NCI-H2196 treated with DMSO at 0.1 percent for 48 hours (cell line): ENCODE measurements around the gene DNM3.

Experiments used
- DNase-seq: peaks from one replicate; lab custom pipeline; 2025; ENCODE audit not compliant: unreplicated experiment; lab: John Stamatoyannopoulos, UW

Gene DNM3

DNA sequence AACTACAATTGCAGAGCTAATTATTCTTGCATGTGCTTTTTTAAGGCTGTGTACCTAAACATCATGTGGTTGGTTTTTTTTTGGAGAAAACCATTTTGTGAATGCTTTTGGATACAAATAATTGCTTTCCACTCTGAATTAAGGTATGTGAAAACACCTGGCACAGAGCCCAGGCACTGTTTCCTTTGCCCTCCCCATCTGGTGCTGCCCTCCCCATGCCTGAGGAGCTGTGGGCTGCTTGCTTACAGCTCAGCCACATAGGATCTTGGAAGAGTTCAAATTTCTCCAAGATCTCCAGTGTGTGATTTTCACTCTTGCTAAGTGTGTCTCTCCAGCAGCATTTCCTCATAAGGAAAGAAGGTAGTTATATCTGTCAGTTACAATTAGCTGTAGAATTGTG is 27.8 kb downstream of the DNM3 start:
- no peak for DNase-seq

DNA sequence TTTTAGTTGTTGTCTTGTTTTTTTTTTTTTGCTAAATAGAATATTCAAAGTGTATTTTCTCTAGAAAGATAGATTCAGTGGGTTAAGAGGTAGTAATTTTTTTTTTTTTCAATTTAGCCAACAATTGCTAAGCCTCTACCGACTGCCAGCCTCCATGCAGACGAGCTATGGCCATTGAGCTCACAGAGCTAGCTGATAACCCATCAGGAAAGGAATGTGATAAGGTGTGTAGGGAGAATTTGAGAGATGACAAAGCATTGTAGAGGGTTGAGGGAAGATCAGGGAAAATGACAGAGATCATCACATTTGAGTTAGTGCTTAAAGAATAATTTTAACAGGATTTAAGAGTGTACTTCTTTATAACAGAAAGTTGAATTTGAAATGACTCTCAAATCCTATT is 30.6 kb downstream of the DNM3 start:
- no peak for DNase-seq

DNA sequence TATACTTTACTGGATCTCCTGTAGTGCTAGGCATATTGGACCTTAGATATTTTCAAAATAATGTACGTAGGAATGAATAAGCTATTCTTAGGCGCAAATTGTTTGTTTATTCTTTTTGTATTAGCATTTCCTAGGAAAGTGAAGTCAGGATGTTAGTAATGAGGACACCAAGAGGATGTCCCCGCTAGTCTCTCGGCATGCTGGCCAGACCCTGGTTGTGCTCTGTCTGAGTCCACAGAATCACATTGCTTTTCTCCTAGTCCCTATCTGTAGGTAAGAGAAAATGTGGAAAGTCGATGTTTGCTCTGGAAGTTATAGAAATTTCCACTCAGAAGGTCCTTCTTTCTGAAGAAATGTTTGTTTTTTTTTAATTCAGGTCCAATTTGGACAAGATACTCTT is 31.1 kb downstream of the DNM3 start:
- no peak for DNase-seq

DNA sequence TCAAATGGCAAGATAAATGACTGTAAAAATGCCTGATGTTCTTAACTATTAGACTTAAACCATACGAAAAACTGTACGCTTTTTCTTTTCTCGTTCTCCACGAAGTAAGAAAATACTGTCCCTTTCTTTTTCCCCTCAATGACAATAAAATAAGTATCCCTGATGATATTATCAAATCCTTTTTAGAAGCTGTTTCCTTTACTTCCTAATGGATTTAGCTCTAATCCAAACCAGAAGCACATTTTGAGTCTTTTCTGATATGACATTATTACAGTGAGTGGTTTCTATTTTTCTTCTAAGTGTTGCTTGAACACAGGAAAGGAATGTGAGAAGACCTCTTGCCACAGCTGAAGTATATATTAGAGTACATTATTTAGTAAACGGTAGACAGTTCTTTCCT is 32.4 kb downstream of the DNM3 start:
- DNase-seq, result no peak

DNA sequence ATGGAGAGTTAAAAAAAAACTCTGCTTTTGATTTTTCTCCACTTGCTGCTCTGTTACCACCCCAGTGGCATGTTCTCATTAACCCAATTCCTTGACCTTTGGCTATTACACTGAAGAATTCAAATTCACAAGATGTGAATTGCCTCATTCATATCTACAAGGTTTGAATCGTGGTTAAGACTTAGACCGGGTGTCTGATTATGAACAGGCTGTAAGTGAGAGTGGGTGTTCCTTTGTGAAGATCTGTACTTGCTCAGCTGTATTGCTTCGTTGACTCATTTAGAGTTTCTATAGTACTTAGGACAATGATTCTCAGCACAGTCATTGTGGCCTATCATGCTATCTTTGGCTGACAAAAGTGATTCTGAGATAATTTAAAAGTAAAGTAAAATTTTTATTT is 36.4 kb downstream of the DNM3 start:
- no peak for DNase-seq

DNA sequence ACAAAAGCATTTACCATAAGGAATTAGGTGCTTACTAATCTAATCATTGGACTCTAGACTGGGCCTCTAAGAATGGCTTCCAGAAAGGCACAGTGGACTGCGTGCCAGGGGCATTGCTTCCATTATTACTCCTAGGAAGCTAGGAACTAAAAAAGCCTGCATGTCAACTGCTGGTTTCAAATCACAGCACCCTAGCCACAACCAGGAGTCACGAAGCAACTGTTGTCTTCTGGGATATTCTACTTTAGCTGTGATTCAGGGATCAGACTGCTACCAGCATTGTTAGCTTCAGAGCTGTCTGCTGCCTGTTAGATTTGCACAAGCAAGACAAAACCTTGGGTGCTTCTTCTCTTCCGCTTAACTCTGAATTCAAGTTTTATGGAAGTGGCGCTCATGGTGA is 38.3 kb downstream of the DNM3 start:
- no peak for DNase-seq

DNA sequence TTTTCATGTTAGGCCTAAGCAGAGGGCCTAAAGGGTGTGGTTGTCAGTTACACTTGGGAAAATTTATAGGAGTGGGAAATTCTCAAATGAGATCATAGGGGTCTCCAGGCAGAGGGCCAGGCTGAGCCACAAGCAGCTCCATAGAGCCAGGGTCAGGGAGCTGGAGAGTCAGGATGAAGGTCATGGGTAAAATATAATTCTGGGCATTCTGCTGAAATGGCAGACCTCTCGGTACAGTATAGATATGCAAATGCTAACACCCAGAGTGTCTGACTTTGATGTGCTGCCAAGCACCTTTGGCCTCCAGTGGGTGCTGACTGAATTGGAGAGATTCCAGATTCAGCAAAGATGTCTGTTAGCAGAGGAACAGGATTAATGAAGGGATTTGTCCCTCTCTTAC is 40.1 kb downstream of the DNM3 start:
- no peak for DNase-seq

DNA sequence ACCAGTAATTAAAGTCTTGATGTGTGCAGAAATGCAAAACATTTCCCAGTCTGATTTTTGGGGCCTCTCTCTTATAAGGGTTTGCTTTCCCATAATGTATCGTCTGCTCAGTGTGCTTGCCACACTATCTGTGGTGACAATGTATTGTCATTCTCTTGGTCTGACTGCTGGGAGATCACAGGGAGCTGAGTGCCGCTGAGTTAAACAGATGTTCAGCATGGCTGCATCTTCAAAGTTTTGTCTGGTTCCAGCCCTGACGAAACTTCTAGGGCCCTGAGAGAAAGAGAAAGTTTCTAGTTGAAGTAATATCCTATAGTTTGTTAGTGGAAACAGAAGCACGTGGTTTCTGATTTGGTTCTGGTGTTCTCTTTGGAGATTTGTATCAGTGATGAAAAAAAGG is 42.6 kb downstream of the DNM3 start:
- no peak for DNase-seq

DNA sequence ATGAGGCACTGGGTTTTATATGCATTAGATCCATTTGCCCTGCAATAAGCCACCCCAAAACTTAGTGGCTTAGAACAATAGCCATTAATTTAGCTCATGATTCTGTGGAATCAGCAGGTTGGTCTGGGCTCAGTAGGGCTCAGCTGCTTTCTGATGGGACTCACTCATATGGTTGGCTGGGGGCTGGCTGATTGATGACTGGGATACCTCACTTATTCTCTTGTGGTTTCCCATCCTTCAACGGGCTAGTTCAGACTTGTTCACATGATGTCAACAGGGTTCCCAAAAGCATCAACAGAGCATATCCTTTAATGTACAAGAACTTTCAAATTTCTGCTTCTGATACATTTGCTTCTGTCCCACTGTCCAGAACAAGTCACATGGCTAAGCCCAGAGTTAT is 43.2 kb downstream of the DNM3 start:
- DNase-seq, result no peak

DNA sequence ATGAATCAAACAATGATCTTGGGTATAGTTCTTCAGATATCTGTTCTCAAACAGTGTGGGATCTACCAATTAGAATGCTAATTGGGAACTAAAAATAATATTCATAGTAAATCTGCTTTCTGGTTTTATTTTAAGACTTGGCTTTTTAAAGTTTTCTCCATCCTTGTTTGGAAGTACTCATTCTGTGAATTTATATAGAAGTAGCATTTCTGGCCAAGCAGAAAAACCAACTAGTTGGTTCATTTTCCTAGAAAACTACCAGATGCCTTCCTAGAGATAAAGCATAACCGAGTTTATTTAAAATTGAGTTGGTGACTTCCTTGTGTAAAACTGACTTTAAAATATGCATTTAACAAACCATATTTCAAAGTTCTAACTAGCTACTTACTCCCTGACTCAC is 48.8 kb downstream of the DNM3 start:
- DNase-seq, result no peak

DNA sequence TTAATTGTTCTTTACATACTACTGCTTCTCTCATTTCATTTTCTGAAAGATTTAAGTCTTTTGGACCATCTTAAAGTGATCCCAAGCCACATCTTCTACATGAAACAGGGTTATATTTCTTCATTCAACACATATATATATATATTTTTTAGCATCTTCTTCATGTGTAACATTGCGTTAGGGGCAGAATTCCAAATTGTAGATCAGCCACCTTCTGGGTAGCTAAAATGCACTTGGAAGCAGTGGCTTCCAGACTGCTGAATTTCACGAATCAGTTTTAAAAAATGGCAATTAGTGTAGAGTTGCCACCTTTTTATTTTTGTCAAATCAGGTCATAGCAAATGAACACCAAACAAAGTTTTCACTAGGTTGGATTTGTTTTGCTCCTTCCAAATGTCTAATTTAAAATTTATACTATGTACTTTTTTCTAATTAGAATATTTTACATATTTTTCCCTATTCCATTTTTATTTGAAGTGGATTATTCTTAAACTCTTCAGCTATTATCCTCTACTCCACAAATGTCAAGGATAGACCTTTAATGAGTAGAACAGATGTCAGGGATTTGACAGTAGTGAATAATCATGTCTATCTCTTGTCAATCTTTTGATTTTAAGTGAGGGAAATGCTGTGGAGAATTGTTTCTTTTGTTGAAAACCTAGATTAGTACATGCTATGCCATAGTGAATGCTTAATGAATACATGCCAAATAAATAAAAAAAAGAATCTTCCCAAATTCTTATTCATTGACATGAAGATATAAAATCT is 55.8 kb downstream of the DNM3 start:
- no peak for DNase-seq

DNA sequence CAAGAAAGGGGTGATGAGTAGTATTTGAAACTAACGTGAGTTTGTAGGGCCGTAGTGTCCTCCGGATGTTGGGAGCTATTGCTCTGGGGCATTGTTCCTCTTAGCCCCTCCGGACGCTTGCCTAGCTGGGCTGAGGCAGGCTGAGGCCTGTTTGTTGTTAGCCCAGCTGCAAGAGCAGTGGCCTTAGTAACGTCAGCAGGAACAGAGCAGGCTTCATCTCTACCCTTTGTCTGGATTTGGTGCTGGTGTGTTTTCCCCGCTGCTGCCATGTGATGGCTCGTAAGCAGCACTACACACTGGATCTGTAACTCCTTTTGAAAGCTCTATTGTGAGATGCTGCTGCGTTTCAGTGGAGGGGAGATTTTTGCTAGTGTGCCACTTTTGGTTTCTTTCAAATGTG is 57.6 kb downstream of the DNM3 start:
- no peak for DNase-seq

DNA sequence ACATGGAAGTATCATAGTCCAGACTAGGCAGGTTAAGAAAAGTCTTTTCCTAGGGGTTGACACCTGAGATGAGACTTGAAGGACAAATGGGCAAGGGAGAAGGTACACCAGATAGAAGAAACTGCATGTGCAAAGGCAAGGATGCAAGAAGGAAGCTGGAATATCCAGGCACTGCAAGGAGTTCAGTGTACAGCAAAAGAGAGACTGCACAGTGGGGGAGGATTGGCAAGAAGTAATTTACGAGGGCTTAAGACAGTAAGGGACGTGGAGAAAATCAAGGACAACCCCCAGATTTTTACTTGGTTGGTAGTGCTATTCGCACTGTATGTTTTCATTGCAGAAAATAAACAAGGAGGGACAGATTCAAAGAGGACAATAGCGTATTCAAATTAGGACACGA is 58.5 kb downstream of the DNM3 start:
- DNase-seq, result no peak

DNA sequence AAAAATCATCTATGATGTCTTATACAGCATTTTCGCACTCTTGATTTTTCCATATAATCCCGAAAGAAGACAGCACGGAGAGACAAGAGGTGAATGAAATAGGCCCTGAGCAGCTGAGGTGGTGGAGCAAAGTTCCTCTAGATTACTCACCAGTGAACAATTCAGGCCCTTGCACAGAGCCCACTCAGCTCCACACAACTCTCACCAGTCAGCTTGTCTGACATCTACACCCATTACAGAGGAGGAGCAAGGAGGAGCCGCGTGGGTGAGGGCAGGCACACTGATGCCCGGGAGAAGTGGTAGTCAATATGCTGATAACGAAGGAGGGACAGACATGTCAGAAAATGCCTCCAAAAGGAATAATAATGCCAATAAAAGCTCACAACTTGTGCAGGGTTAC is 59.9 kb downstream of the DNM3 start:
- no peak for DNase-seq

DNA sequence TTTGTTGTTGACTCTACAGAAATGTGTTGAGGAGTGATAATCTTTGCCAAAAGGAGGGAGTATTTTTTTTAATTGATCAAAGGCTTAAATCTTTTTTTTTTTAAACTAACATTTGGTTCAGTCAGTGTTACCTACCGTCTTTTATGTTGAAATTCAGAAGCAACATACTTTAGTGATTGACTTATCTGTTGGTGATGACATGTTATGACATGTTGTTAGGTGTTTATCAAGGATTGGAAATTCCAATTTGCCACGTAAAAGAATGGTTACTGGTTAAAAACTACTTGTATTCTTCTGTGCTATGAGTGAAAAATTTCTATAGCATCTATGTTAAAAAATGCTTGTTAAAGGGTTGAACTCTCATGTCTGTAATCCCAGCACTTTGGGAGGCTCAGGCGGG is 61.2 kb downstream of the DNM3 start:
- no peak for DNase-seq

DNA sequence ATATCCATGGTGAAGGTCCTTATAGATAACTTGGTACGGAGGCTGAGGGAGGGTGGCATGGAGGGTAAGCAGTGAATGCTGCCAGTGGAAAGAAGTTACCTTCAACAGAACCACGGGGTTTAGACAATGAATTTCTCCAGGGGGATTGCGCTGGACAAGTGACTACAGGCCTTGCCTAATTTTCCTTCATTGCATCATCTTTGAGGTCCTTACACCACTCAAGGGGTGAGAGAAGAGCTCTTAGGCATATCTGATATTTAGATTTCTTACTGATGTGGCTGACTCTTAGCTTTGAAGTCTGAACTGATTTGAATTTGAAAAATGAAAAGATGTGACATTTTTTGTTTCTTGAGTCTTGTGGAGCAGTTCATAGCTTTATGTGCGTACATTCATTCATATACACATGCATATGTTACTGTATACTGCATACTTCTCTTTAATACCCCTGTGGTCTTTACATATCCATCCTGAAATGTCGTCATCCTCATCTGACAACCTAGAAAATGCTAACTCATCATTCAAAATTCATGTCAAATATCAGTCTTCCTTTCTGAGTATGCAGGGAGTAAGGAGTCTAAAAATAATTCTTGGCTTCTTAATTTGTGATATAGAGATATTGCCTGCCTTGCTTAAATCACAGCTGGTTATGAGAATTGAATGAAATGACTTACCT is 63.6 kb downstream of the DNM3 start:
- no peak for DNase-seq

DNA sequence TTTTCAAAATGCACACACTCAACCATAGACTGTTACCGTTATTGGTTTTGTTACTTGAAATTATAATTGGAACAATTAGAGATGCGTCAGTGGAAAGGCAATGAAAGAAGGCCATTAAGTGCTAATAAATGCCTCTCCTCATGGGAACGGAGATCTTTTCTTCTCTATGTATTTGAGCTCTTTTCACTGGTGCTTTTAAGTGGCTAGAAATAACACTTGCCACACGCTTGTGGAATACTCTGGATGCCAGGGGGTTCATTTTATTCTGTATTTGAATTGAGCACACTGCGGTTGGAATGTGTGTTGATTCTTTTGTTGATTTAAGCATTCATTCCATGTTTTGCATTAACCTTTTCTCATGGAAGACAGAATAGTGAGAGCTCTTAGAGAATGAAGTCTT is 68.4 kb downstream of the DNM3 start:
- DNase-seq, result no peak

DNA sequence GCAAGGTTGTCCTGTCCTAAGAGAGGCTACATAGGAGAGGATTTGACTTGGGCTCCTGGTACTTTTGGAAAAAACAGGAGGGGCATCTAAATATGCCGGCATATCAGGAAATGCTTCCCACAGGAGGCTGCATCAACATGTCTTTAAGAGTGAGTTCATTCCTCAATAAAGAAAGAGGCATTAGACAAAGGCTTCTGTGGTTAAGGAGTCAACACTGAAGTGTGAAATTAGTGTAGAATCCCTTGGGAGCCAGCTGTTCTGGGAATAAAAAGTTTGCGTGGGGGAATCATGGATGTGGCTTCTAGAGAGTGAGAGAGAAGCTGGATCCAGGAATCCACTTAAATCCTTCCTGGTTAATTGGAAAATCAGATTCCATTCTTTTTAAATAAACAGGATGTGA is 69.5 kb downstream of the DNM3 start:
- DNase-seq, result no peak

DNA sequence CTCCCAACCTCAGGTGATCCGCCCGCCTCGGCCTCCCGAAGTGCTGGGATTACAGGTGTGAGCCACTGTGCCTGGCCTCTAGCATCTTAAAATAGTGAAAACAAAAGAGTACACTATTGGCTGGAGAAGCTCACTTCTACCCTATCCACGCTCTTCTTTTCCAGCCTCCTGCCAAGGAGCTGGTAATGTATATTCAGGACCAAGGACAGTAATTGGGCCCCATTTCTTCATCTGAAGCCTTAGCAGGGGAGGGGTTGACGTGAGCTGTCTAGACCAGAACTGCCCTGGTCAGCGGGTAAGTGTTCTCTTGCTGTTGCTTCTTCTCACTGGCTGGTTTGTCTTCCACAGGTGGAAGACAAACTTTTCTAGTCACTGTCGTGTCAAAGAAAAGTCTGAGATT is 70.2 kb downstream of the DNM3 start:
- no peak for DNase-seq

DNA sequence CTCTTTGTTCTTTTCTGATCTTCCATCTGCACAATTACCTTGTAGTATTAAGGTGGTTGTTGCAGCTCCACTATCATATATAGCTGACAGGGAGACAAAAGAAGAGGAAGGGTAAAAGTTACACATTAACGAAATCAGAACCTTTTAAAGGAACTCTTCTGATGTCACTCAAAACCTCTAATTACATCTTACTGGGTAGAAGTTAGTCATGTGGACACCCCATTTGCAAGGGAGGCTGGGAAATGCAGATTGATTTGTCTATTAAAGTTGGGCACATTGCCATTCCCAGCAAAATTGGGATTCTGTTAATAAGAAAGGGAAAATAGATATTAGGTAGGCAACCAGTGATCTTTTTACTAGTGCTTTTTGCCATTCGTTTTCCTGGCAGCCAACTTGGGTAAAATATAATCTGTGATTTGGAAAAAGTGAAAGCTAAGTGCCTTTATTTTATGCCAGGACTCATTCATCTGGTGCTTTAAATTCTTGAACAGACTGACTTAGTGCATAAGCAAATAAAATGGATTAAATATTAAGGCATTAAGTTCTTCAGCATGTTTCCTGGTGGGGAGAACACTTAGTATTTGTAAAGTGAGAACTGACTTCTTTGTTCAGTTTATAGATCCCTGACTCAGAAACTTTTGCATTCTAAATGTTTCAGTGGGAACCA is 71.3 kb downstream of the DNM3 start:
- DNase-seq, result no peak

DNA sequence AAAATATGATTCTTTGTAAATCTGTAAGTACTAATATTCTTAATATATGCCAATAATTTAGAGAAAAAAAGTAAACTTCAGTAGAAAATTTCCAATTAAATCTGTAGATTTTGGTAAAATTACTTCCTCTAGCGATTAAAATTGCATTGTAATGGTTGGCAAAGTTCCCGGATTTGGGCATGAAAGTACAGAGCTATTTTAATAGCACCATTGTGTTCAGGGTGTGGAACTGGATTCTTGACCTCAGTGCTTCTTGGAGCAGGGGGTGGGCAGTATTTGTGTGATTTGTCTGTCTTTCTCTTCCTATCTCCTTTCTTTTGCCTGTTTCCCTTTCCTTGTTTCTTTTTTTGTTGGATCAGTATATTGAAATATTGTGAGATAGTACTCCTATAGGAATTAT is 72.1 kb downstream of the DNM3 start:
- no peak for DNase-seq

DNA sequence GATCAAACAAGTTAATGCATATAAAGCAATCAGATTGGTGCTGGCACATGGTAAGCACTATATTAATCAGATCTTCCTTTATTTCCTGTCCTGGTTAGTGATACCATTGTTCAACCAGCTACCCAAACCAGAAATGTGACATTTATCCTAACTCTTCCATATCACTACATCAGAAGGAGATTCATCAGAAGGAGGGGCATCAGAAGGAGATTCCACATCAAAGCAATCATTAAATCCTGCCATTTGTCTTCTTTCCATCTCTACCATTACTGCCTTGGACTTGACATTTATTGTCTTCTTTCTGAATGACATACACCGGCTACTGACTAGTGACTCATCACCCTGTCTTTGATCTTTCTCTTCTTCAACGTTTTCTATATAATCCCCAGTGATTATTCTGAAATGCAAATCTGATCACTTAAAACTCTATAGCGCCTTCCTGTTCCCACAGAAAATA is 75.0 kb downstream of the DNM3 start:
- DNase-seq, result no peak
